CD4-positive, alpha-beta T cell treated with Interleukin-17A for 4 hours (primary cell): ENCODE data around the gene CDK5.

ENCODE experiments used
- DNase-seq: peaks from one replicate; pipeline ENCODE4 v3.0.0-alpha.2; 2020; ENCODE audit warnings: mixed read lengths

CDK5 gene

GRCh38 chr7:151086802-151087244, 29.1 kb upstream of the CDK5 start:
- DNase-seq = peak; percentile 47

- peak; percentile 75 for DNase-seq
Observed at GRCh38 chr7:151085691-151086620, 28.3 kb upstream of the CDK5 start, which contains the start of gene AGAP3. AGAP3 (plus strand) TSS chr7:151086475; CDS start chr7:151086742, 267 bp downstream.

GRCh38 chr7:151085329-151085690, 27.6 kb upstream of the CDK5 start:
- no peak for DNase-seq

DNA sequence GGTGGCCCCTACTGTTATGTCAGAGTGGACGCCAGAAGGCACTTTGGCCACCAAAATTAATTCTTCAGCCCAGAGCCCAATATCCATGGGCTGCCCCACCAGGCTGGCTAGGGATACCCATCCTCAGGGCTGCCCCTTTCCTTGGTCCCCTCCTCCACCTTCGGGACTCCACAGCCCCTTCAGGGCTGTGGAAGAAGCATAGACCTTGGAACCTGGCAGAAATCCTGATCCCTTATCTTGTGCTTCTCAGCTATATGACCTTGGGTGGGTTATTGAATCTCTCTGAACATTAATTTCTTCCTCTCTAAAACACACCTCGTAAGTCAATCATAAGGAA, 26.1 kb upstream of the CDK5 start:
- DNase-seq = no peak

GRCh38 chr7:151083071-151083823, 25.6 kb upstream of the CDK5 start, which contains the start of gene TMUB1:
TMUB1 (minus strand) TSS chr7:151083493; CDS start chr7:151082563, 930 bp downstream.
- peak; percentile 91 for DNase-seq

- DNase-seq = no peak
Observed at GRCh38 chr7:151082141-151083070, 24.7 kb upstream of the CDK5 start.

DNA sequence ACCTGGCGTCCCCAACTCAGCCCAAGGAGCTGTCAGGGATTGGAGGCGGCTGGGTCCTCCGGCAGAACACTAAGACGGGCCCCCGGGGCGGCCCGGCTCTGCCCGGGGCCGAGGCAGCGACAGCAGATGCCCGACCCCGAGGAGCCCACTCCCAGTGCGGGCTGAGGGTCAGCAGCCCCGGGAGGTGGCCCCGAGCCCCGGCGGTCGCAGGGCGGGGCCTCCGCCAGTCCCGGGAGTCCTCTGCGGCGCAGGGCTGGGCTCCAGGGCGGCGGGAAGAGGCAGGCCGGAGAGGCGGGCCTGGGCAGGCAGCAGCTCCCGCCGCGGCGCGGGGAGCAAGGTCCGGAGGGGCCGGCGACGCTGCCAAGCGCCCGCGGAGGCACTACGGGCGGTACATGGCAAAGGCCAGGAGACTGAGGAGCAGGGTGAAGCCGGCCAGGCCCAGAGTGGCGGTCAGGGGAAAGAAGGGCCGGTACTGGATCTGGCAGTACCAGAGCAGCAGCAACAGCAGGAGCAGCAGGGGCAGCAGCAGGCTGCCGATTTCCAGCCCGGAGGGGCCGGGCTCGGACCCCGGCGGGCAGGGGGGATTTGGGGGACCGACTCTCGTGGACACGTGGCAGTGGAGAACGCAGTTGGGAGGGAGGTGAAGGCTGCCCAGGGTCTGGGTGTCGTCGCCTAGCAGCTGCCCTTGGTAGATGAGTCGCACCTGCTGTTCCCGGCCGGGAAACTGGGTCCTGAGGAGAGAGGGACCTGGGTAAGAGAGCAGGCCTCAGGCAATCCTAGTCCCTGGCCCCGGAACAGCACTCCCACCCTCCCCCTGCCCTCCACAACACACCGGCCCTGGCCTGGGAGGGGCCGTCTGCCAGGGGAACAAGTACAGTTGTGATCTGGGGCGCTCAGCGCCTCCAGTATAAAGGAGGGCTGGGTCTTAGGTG, 23.7 kb upstream of the CDK5 start:
- no peak for DNase-seq

GRCh38 chr7:151080522-151081169, 22.9 kb upstream of the CDK5 start, which contains the start of gene FASTK:
FASTK (minus strand) TSS chr7:151080809; CDS start chr7:151080766, 43 bp downstream.
- peak; percentile 88 for DNase-seq

- DNase-seq = peak; percentile 25
Observed at GRCh38 chr7:151080067-151080521, 22.4 kb upstream of the CDK5 start.

DNA sequence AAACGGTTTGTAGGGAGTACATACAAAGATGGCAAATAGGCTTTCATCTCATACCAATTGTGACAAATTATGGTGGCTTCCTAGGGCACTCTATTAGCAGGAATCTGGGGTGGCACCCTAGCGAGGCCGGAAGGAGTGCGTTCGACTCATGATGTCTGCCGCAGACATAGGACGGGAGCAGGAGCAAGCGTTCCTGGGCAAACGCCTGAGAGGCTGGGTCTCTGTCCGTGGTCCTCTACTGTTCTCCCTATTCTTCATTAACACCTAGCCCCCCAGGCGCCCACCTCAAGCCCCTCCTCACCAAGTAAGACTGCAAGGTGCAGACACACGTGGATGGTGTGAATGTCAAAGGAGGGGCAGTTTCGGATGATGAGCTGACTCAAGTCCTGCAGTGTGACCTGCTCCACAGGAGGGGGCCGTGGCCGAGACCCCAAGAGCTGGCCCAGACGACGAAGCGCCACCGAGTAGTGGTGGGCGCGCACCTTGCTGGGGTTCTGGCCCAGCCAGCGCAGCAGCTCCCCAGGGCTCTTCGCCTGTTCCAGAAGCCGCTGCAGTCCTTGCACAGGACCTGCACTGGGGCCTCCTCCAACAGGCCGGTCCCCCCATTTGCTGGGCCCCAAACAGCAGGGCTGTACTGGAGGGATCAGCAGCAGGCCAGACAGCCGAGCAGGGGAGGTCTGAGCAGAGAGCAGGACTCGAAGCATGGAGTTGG, 21.7 kb upstream of the CDK5 start:
- DNase-seq = no peak

- DNase-seq = no peak
Observed at GRCh38 chr7:151078233-151079040, 20.7 kb upstream of the CDK5 start.

DNA sequence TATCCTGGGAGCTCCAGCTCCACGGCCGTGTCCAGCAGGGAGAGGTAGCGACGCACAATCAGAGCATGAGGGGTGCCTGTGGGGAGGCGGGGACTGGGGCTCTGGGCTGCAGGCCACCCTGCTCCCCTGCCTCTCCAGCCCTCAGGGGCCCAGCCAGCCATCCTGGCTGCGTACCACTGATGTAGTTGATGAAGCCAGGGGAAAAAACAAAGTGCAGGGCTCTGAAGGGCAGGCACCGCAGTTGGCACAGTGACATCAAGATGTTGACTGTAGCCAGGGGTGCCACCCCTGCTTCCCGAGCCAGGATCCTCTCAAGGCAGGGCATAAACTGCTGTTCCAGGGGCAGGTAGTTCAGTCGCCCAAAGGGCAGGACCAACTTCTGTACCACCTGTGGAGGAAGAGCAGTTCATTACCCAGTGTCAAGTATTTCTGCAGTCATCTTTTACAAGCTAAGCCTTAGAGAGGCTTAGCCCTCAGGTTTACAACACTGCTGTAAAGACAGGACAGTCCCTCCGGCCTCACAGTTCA, 20.1 kb upstream of the CDK5 start:
- DNase-seq = no peak

- no peak for DNase-seq
Observed at GRCh38 chr7:151076863-151077704, 19.4 kb upstream of the CDK5 start.

DNA sequence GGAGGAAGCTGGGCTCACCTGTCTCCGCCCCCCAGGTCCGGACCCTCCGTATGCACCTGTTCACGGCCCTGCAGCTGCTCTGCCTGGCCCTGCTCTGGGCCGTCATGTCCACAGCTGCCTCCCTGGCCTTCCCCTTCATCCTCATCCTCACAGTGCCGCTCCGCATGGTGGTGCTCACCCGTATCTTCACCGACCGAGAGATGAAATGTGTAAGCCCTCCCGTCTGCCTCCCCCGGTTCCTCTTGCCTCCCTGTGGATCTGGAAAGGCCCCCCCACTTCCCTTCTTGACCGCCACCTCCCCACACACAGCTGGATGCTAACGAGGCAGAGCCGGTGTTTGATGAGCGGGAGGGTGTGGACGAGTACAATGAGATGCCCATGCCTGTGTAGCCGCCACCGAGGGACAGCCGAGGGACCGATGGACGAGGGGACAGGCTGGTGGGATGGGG, 18.3 kb upstream of the CDK5 start:
- DNase-seq = no peak

- DNase-seq = no peak
Observed at GRCh38 chr7:151075662-151075971, 17.9 kb upstream of the CDK5 start.

GRCh38 chr7:151074817-151075661, 17.3 kb upstream of the CDK5 start:
- no peak for DNase-seq

DNA sequence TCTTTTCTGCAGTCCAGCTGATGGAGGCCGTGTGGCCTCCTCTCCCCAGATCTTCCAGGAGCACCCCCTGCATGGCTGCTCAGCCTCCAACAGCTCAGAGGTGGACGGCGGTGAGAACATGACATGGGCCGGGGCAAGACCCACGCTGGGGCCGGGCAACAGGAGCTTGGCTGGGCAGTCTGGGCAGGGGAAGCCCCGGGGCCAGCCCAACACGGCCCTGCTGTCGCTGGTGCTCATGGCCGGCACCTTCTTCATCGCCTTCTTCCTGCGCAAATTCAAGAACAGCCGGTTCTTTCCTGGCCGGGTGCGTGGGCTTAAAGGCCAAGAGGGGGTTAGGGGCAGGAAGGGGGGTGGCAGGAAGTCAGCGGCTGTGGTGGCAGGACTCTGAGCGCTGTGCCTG, 16.3 kb upstream of the CDK5 start:
- no peak for DNase-seq
